Measurements from ENCODE around the gene ARL13B.
"Not testable (repeated sequence)": the region's sequence is repeated elsewhere in the genome, so short reads cannot be mapped to it uniquely, and the experiment has no call there.

ARL13B gene

GRCh38 chr3:94019659-94020058, 39.7 kb downstream of the ARL13B start:
- Histone ChIP-seq H3K4me3 (ENCODE audit: insufficient read depth, low read depth, low read length, poor library complexity, severe bottlenecking) (no peak overlapping the region), H3K9me3 (ENCODE audit: control insufficient read depth, low read length) (no peaks in the 10 kb centered on the region), H3K27me3 (replicated peaks; ENCODE audit: control insufficient read depth, insufficient read depth, low read length, poor library complexity, severe bottlenecking) (no peaks in the 10 kb centered on the region), H3K4me1 (ENCODE audit: control insufficient read depth, insufficient read depth, low read length, poor library complexity, severe bottlenecking) (no peaks in the 10 kb centered on the region), H3K27ac (ENCODE audit: insufficient read depth, low read length, poor library complexity, severe bottlenecking) (no peak overlapping the region), H3K36me3 (ENCODE audit: control insufficient read depth, insufficient read depth, low read length) (no peaks in the 10 kb centered on the region)
- DNase-seq = no peak

GRCh38 chr3:94020293-94020692, 40.3 kb downstream of the ARL13B start:
- Histone ChIP-seq H3K27me3 (replicated peaks; ENCODE audit: control insufficient read depth, insufficient read depth, low read length, poor library complexity, severe bottlenecking) (no peaks in the 10 kb centered on the region), H3K27ac (ENCODE audit: insufficient read depth, low read length, poor library complexity, severe bottlenecking) (no peak overlapping the region), H3K36me3 (ENCODE audit: control insufficient read depth, insufficient read depth, low read length) (no peaks in the 10 kb centered on the region), H3K4me3 (ENCODE audit: insufficient read depth, low read depth, low read length, poor library complexity, severe bottlenecking) (no peak overlapping the region), H3K9me3 (ENCODE audit: control insufficient read depth, low read length) (no peaks in the 10 kb centered on the region), H3K4me1 (ENCODE audit: control insufficient read depth, insufficient read depth, low read length, poor library complexity, severe bottlenecking) (no peaks in the 10 kb centered on the region)
- no peak for DNase-seq

GRCh38 chr3:94024385-94024784, 44.4 kb downstream of the ARL13B start:
- Histone ChIP-seq H3K27ac (ENCODE audit: insufficient read depth, low read length, poor library complexity, severe bottlenecking) (no peak overlapping the region), H3K9me3 (ENCODE audit: control insufficient read depth, low read length) (no peaks in the 10 kb centered on the region), H3K27me3 (replicated peaks; ENCODE audit: control insufficient read depth, insufficient read depth, low read length, poor library complexity, severe bottlenecking) (no peaks in the 10 kb centered on the region), H3K4me3 (ENCODE audit: insufficient read depth, low read depth, low read length, poor library complexity, severe bottlenecking) (no peak overlapping the region), H3K36me3 (ENCODE audit: control insufficient read depth, insufficient read depth, low read length) (no peaks in the 10 kb centered on the region), H3K4me1 (ENCODE audit: control insufficient read depth, insufficient read depth, low read length, poor library complexity, severe bottlenecking) (no peaks in the 10 kb centered on the region)
- no peak for DNase-seq

- H3K36me3 ChIP-seq (ENCODE audit: control insufficient read depth, insufficient read depth, low read length) = no peaks in the 10 kb centered on the region
- H3K27me3 ChIP-seq (replicated peaks; ENCODE audit: control insufficient read depth, insufficient read depth, low read length, poor library complexity, severe bottlenecking) = no peaks in the 10 kb centered on the region
- H3K4me3 ChIP-seq (ENCODE audit: insufficient read depth, low read depth, low read length, poor library complexity, severe bottlenecking) = no peak overlapping the region
- no peaks in the 10 kb centered on the region for H3K9me3 ChIP-seq (ENCODE audit: control insufficient read depth, low read length)
- no peak overlapping the region for H3K27ac ChIP-seq (ENCODE audit: insufficient read depth, low read length, poor library complexity, severe bottlenecking)
- no peak for DNase-seq
- H3K4me1 ChIP-seq (ENCODE audit: control insufficient read depth, insufficient read depth, low read length, poor library complexity, severe bottlenecking) = no peaks in the 10 kb centered on the region
Measured at GRCh38 chr3:94026623-94027022, 46.7 kb downstream of the ARL13B start.

- no peaks in the 10 kb centered on the region for H3K9me3 ChIP-seq (ENCODE audit: control insufficient read depth, low read length)
- no peak within 1 kb of the TSS for H3K4me3 ChIP-seq (ENCODE audit: insufficient read depth, low read depth, low read length, poor library complexity, severe bottlenecking)
- no peak for DNase-seq
- H3K27ac ChIP-seq (ENCODE audit: insufficient read depth, low read length, poor library complexity, severe bottlenecking) = no peak within 1 kb of the TSS
- H3K4me1 ChIP-seq (ENCODE audit: control insufficient read depth, insufficient read depth, low read length, poor library complexity, severe bottlenecking) = no peaks in the 10 kb centered on the region
- no peaks in the 10 kb centered on the region for H3K27me3 ChIP-seq (replicated peaks; ENCODE audit: control insufficient read depth, insufficient read depth, low read length, poor library complexity, severe bottlenecking)
- no peaks in the 10 kb centered on the region for H3K36me3 ChIP-seq (ENCODE audit: control insufficient read depth, insufficient read depth, low read length)
Measured at GRCh38 chr3:94028093-94028837, 48.3 kb downstream of the ARL13B start, which contains the start of gene STX19. Gene STX19 (minus strand): TSS chr3:94028597. CDS start chr3:94015269, 13,328 bp downstream.

- H3K4me1 ChIP-seq (ENCODE audit: control insufficient read depth, insufficient read depth, low read length, poor library complexity, severe bottlenecking) = no peaks in the 10 kb centered on the region
- no peak for DNase-seq
- no peaks in the 10 kb centered on the region for H3K27me3 ChIP-seq (replicated peaks; ENCODE audit: control insufficient read depth, insufficient read depth, low read length, poor library complexity, severe bottlenecking)
- no peaks in the 10 kb centered on the region for H3K36me3 ChIP-seq (ENCODE audit: control insufficient read depth, insufficient read depth, low read length)
- no peak overlapping the region for H3K27ac ChIP-seq (ENCODE audit: insufficient read depth, low read length, poor library complexity, severe bottlenecking)
- no peaks in the 10 kb centered on the region for H3K9me3 ChIP-seq (ENCODE audit: control insufficient read depth, low read length)
- H3K4me3 ChIP-seq (ENCODE audit: insufficient read depth, low read depth, low read length, poor library complexity, severe bottlenecking) = no peak overlapping the region
Measured at GRCh38 chr3:94036909-94037507, 57.1 kb downstream of the ARL13B start.

- H3K4me3 ChIP-seq (ENCODE audit: insufficient read depth, low read depth, low read length, poor library complexity, severe bottlenecking) = no peak overlapping the region
- no peaks in the 10 kb centered on the region for H3K9me3 ChIP-seq (ENCODE audit: control insufficient read depth, low read length)
- peaks cover 5% of the 10 kb centered on the region for H3K36me3 ChIP-seq (ENCODE audit: control insufficient read depth, insufficient read depth, low read length)
- H3K27ac ChIP-seq (ENCODE audit: insufficient read depth, low read length, poor library complexity, severe bottlenecking) = no peak overlapping the region
- H3K4me1 ChIP-seq (ENCODE audit: control insufficient read depth, insufficient read depth, low read length, poor library complexity, severe bottlenecking) = no peaks in the 10 kb centered on the region
- H3K27me3 ChIP-seq (replicated peaks; ENCODE audit: control insufficient read depth, insufficient read depth, low read length, poor library complexity, severe bottlenecking) = no peaks in the 10 kb centered on the region
- DNase-seq = no peak
Measured at GRCh38 chr3:94043285-94043684, 63.3 kb downstream of the ARL13B start.

GRCh38 chr3:94044100-94044936, 64.4 kb downstream of the ARL13B start:
- H3K4me1 ChIP-seq (ENCODE audit: control insufficient read depth, insufficient read depth, low read length, poor library complexity, severe bottlenecking); H3K27me3 ChIP-seq (replicated peaks; ENCODE audit: control insufficient read depth, insufficient read depth, low read length, poor library complexity, severe bottlenecking); H3K36me3 ChIP-seq (ENCODE audit: control insufficient read depth, insufficient read depth, low read length); H3K9me3 ChIP-seq (ENCODE audit: control insufficient read depth, low read length); DNase-seq; H3K4me3 ChIP-seq (ENCODE audit: insufficient read depth, low read depth, low read length, poor library complexity, severe bottlenecking); H3K27ac ChIP-seq (ENCODE audit: insufficient read depth, low read length, poor library complexity, severe bottlenecking): not testable (repeated sequence)

- no peaks in the 10 kb centered on the region for H3K27me3 ChIP-seq (replicated peaks; ENCODE audit: control insufficient read depth, insufficient read depth, low read length, poor library complexity, severe bottlenecking)
- peaks cover 5% of the 10 kb centered on the region for H3K36me3 ChIP-seq (ENCODE audit: control insufficient read depth, insufficient read depth, low read length)
- H3K4me3 ChIP-seq (ENCODE audit: insufficient read depth, low read depth, low read length, poor library complexity, severe bottlenecking) = no peak overlapping the region
- DNase-seq = no peak
- no peaks in the 10 kb centered on the region for H3K4me1 ChIP-seq (ENCODE audit: control insufficient read depth, insufficient read depth, low read length, poor library complexity, severe bottlenecking)
- no peak overlapping the region for H3K27ac ChIP-seq (ENCODE audit: insufficient read depth, low read length, poor library complexity, severe bottlenecking)
- H3K9me3 ChIP-seq (ENCODE audit: control insufficient read depth, low read length) = no peaks in the 10 kb centered on the region
Measured at GRCh38 chr3:94046533-94046932, 66.6 kb downstream of the ARL13B start.

- no peak for DNase-seq
- H3K27ac ChIP-seq (ENCODE audit: insufficient read depth, low read length, poor library complexity, severe bottlenecking) = no peak overlapping the region
Measured at GRCh38 chr3:94049267-94049666, 69.3 kb downstream of the ARL13B start.

More at GRCh38 chr3:94049267-94049666, 69.3 kb downstream of the ARL13B start:
- Histone ChIP-seq H3K4me1 (ENCODE audit: control insufficient read depth, insufficient read depth, low read length, poor library complexity, severe bottlenecking) (no peaks in the 10 kb centered on the region), H3K36me3 (ENCODE audit: control insufficient read depth, insufficient read depth, low read length) (peaks cover 4% of the 10 kb centered on the region), H3K4me3 (ENCODE audit: insufficient read depth, low read depth, low read length, poor library complexity, severe bottlenecking) (no peak overlapping the region), H3K9me3 (ENCODE audit: control insufficient read depth, low read length) (no peaks in the 10 kb centered on the region), H3K27me3 (replicated peaks; ENCODE audit: control insufficient read depth, insufficient read depth, low read length, poor library complexity, severe bottlenecking) (no peaks in the 10 kb centered on the region)
